Hematopoietic multipotent progenitor cell treated with erythropoietin and hydrocortisone succinate and interleukin-3 and kit ligand, for 4 days (in vitro differentiated cells): ENCODE measurements around the gene RBCK1.

ENCODE experiments used
- DNase-seq: peaks from one replicate; pipeline ENCODE4 v3.0.0-alpha.2; 2015

Gene RBCK1

GRCh38 chr20:419556-420165, 11.6 kb downstream of the RBCK1 start:
- no peak for DNase-seq

GRCh38 chr20:420166-420620, 12.1 kb downstream of the RBCK1 start:
- no peak for DNase-seq

- peak; percentile 71 for DNase-seq
Measured at GRCh38 chr20:420721-421574, 12.8 kb downstream of the RBCK1 start.

- no peak for DNase-seq
Measured at GRCh38 chr20:421685-422250, 13.7 kb downstream of the RBCK1 start.

- DNase-seq: no peak
Measured at GRCh38 chr20:426566-426965, 18.5 kb downstream of the RBCK1 start.

GRCh38 chr20:427401-427800, 19.3 kb downstream of the RBCK1 start:
- no peak for DNase-seq

- DNase-seq: no peak
Measured at GRCh38 chr20:427849-428657, 20.0 kb downstream of the RBCK1 start.

- DNase-seq: no peak
Measured at GRCh38 chr20:428658-429200, 20.6 kb downstream of the RBCK1 start.

GRCh38 chr20:430091-430999, 22.2 kb downstream of the RBCK1 start:
- no peak for DNase-seq

GRCh38 chr20:431012-431904, 23.2 kb downstream of the RBCK1 start:
- peak; percentile 90 for DNase-seq

- DNase-seq: no peak
Measured at GRCh38 chr20:432208-432607, 24.1 kb downstream of the RBCK1 start.

GRCh38 chr20:432677-433299, 24.7 kb downstream of the RBCK1 start:
- no peak for DNase-seq

GRCh38 chr20:433300-433975, 25.3 kb downstream of the RBCK1 start:
- DNase-seq: no peak

- no peak for DNase-seq
Measured at GRCh38 chr20:434221-434620, 26.1 kb downstream of the RBCK1 start.

- DNase-seq: no peak
Measured at GRCh38 chr20:434661-435419, 26.7 kb downstream of the RBCK1 start.

GRCh38 chr20:435558-435957, 27.5 kb downstream of the RBCK1 start:
- no peak for DNase-seq

GRCh38 chr20:436476-436875, 28.4 kb downstream of the RBCK1 start:
- no peak for DNase-seq

GRCh38 chr20:437787-438486, 29.8 kb downstream of the RBCK1 start:
- DNase-seq: peak; percentile 62
